Panc1 (cell line): ENCODE measurements around the gene LTF. TPM values are rescaled to one million over a fixed set of nuclear protein-coding genes. Genes with fewer than 3 reads are reported as not detected.

Source experiments
- ATAC-seq: fragments of 200-7000 bp; cut with Tn5 transposase; 2 replicates; pipeline ENCODE4 v1.9.1; 2020; ENCODE audit warnings: mild to moderate bottlenecking, moderate library complexity
- BruUV-seq: library from RNA; stranded (reverse); fragments of 400-500 nt; replicated peaks from 2 replicates; lab custom pipeline; 2021; lab: Mats Ljungman, UMichigan
- CTCF ChIA-PET: fragments of 300-600 bp; sonication (Branson Sonifier 250); formaldehyde crosslinking; loops from one replicate; lab custom pipeline; 2022; ENCODE audit warnings: antibody characterized with exemption; lab: Charles Lee
- POLR2A ChIA-PET: fragments of 300-600 bp; sonication (Branson Sonifier 250); formaldehyde crosslinking; loops from one replicate; lab custom pipeline; 2022; ENCODE audit warnings: antibody characterized with exemption; lab: Charles Lee
- DNase-seq: peaks from one replicate; pipeline ENCODE4 v3.0.0-alpha.2; 2010; ENCODE audit warnings: low read depth, low spot score
- H3K27ac ChIP-seq: 2 replicates; pipeline ENCODE4 v1.5.1; 2011; ENCODE audit warnings: mild to moderate bottlenecking, low read length, inconsistent platforms
- H3K27me3 ChIP-seq: fragments of 200-500 bp; sonication (Bioruptor generic); 2 replicates; pipeline ENCODE4 v1.6.0; 2014; ENCODE audit warnings: low read length, inconsistent platforms; ENCODE audit not compliant: control insufficient read depth, insufficient read depth
- H3K36me3 ChIP-seq: fragments of 200-500 bp; sonication (Bioruptor generic); 2 replicates; pipeline ENCODE4 v1.5.1; 2014; ENCODE audit warnings: inconsistent platforms, mild to moderate bottlenecking, low read length, moderate library complexity; ENCODE audit not compliant: control insufficient read depth, insufficient read depth
- H3K4me1 ChIP-seq: 2 replicates; pipeline ENCODE4 v1.5.1; 2011; ENCODE audit warnings: inconsistent platforms, mild to moderate bottlenecking, low read length, moderate library complexity; ENCODE audit not compliant: control insufficient read depth, insufficient read depth
- H3K4me3 ChIP-seq, 2 experiments: 2 replicates each; pipeline ENCODE4 v1.5.1; 2011 to 2012; ENCODE audit warnings: low read depth in 2 of 2, low read length in 2 of 2, mild to moderate bottlenecking in 2 of 2, inconsistent platforms in 1 of 2, moderate library complexity in 1 of 2
- H3K9me3 ChIP-seq: fragments of 200-500 bp; sonication (Bioruptor generic); 2 replicates; pipeline ENCODE4 v1.5.1; 2014; ENCODE audit warnings: low read depth, mild to moderate bottlenecking, inconsistent platforms, low read length, moderate library complexity; ENCODE audit not compliant: control insufficient read depth, insufficient read depth
- POLR2AphosphoS5 ChIP-seq: IDR thresholded peaks from 2 replicates; pipeline ENCODE4 v1.6.1; 2012; ENCODE audit warnings: mild to moderate bottlenecking, low read depth, low read length, moderate library complexity
- SIN3A ChIP-seq: IDR thresholded peaks from 2 replicates; pipeline ENCODE4 v1.6.1; 2012; ENCODE audit warnings: low read depth, mild to moderate bottlenecking, low read length, moderate library complexity, borderline replicate concordance; ENCODE audit not compliant: insufficient read depth
- TCF7L2 ChIP-seq: IDR thresholded peaks from 2 replicates; pipeline ENCODE4 v1.6.1; 2011; ENCODE audit warnings: mild to moderate bottlenecking, low read depth, low read length, inconsistent platforms
- in situ Hi-C: cut with HindIII; loops from 2 replicates; pipeline ENCODE4 v1.10.0; 2016; ENCODE audit warnings: low sequenced_read_pairs, low pct_unique_long_range_greater_than_20kb
- intact Hi-C: fragments of 100-400 bp; cut with micrococcal nuclease; formaldehyde crosslinking; loops from one replicate; pipeline ENCODE4 v1.10.0; 2022; ENCODE audit not compliant: unreplicated experiment
- total RNA-seq: library from RNA; stranded (reverse); gene quantifications from one replicate; pipeline ENCODE4 v1.2.1, GENCODE V29; 2021; ENCODE audit not compliant: unreplicated experiment
- TF ChIP-seq, protein P1 (sequence below), 2 experiments: IDR thresholded peaks; 2 replicates each; pipeline ENCODE4 v1.6.1; 2011 to 2012; ENCODE audit warnings: low read depth in 2 of 2, control low read depth in 1 of 2, low read length in 1 of 2, mild to moderate bottlenecking in 1 of 2, moderate library complexity in 1 of 2; ENCODE audit not compliant: insufficient read depth in 1 of 2
- TF ChIP-seq, protein P2 (sequence below): fragments of 450-650 bp; IDR thresholded peaks from 2 replicates; pipeline ENCODE4 v1.5.1; 2017; ENCODE audit warnings: mild to moderate bottlenecking

The LTF gene
- total RNA-seq, 1 experiment from 2014 or later, result not detected

DNA sequence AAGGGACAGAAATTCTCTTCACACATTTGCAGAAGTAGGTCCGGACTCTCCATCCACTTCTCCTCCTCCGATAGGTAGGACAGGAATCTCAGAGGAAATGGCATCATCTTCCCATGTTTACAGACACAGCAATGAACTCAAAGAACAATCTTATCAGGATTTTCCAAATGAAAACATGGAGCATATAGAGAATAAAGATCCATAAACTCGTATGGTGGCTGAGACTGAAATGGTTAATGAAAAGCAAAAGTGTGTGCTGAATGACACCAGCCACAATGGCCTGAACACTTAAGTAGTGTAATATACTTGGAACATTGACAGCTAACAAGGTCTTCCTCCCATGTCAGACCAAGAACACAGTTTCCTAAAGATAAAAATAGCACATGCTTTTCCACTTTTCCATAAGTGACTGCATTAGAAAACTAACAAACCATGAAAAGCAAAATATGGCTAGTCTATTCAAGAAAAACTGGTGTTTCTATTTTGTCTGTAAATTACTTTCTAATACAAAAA is 51.9 kb downstream of the LTF start:
- in situ Hi-C loops, result no loop called here
- Histone ChIP-seq H3K36me3 (no peaks in the 10 kb centered on the region), H3K27ac (no peak overlapping the region), H3K4me3 (no peak overlapping the region), H3K4me1 (no peaks in the 10 kb centered on the region), H3K9me3 (no peaks in the 10 kb centered on the region), H3K27me3 (no peaks in the 10 kb centered on the region)
- CTCF ChIA-PET, result no interaction called here
- POLR2A ChIA-PET, result no interaction called here
- DNase-seq (no peak), ATAC-seq (no peak)
- no peak for TF ChIP-seq POLR2AphosphoS5
- TF ChIP-seq, protein P1, sequence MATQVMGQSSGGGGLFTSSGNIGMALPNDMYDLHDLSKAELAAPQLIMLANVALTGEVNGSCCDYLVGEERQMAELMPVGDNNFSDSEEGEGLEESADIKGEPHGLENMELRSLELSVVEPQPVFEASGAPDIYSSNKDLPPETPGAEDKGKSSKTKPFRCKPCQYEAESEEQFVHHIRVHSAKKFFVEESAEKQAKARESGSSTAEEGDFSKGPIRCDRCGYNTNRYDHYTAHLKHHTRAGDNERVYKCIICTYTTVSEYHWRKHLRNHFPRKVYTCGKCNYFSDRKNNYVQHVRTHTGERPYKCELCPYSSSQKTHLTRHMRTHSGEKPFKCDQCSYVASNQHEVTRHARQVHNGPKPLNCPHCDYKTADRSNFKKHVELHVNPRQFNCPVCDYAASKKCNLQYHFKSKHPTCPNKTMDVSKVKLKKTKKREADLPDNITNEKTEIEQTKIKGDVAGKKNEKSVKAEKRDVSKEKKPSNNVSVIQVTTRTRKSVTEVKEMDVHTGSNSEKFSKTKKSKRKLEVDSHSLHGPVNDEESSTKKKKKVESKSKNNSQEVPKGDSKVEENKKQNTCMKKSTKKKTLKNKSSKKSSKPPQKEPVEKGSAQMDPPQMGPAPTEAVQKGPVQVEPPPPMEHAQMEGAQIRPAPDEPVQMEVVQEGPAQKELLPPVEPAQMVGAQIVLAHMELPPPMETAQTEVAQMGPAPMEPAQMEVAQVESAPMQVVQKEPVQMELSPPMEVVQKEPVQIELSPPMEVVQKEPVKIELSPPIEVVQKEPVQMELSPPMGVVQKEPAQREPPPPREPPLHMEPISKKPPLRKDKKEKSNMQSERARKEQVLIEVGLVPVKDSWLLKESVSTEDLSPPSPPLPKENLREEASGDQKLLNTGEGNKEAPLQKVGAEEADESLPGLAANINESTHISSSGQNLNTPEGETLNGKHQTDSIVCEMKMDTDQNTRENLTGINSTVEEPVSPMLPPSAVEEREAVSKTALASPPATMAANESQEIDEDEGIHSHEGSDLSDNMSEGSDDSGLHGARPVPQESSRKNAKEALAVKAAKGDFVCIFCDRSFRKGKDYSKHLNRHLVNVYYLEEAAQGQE (IDR thresholded peaks at IDR 0.05; ENCODE audit: insufficient read depth in 1 of 2, low read depth in 2 of 2, low read length in 1 of 2), result no peak
- TF ChIP-seq, protein P2, sequence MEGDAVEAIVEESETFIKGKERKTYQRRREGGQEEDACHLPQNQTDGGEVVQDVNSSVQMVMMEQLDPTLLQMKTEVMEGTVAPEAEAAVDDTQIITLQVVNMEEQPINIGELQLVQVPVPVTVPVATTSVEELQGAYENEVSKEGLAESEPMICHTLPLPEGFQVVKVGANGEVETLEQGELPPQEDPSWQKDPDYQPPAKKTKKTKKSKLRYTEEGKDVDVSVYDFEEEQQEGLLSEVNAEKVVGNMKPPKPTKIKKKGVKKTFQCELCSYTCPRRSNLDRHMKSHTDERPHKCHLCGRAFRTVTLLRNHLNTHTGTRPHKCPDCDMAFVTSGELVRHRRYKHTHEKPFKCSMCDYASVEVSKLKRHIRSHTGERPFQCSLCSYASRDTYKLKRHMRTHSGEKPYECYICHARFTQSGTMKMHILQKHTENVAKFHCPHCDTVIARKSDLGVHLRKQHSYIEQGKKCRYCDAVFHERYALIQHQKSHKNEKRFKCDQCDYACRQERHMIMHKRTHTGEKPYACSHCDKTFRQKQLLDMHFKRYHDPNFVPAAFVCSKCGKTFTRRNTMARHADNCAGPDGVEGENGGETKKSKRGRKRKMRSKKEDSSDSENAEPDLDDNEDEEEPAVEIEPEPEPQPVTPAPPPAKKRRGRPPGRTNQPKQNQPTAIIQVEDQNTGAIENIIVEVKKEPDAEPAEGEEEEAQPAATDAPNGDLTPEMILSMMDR, result no peak
- TF ChIP-seq SIN3A, result no peak
- TF ChIP-seq TCF7L2, result no peak
- intact Hi-C loops, result no loop called here
- no TSS peak for BruUV-seq

DNA sequence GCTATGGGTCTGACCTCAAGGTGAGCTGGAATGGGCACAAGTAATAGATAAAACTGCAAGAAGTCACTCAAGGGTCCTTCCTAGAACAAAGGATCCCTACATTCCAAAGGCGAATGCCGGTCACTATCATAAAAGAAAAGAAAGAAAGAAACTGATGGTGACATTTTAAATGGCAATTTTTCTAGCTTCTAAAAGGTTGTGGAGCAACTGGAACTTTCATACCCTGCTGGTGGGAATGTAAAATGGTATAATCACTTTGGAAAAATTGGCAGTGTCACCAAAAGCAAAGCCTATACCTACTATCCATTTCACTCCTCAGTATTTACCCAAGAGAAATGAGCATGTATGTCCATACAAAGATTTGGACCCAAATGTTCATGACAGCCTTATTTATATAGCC is 53.4 kb downstream of the LTF start:
- no peaks in the 10 kb centered on the region for H3K4me1 ChIP-seq
- ATAC-seq (no peak), DNase-seq (no peak)
- H3K27me3 ChIP-seq, result no peaks in the 10 kb centered on the region
- H3K9me3 ChIP-seq, result no peaks in the 10 kb centered on the region
- in situ Hi-C loops, result no loop called here
- H3K36me3 ChIP-seq, result no peaks in the 10 kb centered on the region
- intact Hi-C loops, result no loop called here
- ChIA-PET POLR2A (no interaction called here), CTCF (interaction anchor here (0.6 kb wide), 1 partner anchor 381 kb away, joined by 3 read pairs; no protein-coding TSS in a partner anchor)
- H3K27ac ChIP-seq, result no peak overlapping the region
- no TSS peak for BruUV-seq
- TF ChIP-seq, protein P2, result no peak
- TF ChIP-seq, protein P1 (IDR thresholded peaks at IDR 0.05; ENCODE audit: insufficient read depth in 1 of 2, low read depth in 2 of 2, low read length in 1 of 2), result no peak
- no peak for TF ChIP-seq TCF7L2
- TF ChIP-seq SIN3A, result no peak
- TF ChIP-seq POLR2AphosphoS5, result no peak
- no peak overlapping the region for H3K4me3 ChIP-seq
